GM19372 (cell line): ENCODE results near the gene TTLL11.

Experiments
- ATAC-seq: cut with Tn5 transposase; IDR thresholded peaks from one replicate; pipeline ENCODE4 v1.9.1; 2021; ENCODE audit warnings: mild to moderate bottlenecking, low read depth, moderate library complexity; ENCODE audit not compliant: unreplicated experiment

TTLL11 gene

DNA sequence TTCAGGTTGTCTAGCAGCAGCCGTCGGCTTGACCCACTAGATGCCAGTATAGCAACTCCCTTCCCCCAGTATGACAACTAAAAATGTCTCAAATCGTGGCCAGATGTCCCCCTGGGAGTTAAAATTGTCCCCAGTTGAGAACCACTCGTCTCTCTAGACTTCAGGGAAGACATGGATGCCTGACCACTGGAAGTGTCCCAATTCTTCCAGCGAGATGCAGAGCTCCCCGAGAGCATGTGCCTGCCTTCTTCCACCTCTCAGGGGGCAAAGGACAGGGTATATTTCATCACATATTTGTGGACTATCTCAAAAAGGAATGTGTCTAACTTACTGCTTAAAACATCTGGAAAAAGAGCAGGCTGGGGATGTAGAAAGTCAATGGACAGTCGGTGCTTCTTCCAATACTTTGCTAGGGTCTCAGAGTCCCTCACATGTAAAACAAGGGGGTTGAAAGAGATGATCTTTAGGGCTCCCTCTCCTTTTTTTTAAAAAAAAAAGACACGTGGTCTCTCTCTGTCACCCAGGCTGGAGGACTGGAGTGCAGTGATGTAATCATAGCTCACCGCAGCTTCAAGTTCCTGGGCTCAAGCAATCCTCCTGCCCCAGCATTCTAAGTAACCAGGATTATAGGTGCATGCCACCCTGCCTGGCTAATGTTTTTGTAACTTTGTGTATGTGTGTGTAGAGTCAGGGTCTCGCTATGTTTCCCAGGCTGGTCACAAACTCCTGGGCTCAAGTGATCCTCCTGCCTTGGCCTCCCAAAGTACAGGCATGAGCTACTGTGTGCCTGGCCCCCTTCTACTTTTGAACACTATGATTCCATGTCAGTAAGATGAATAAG lies 251.1 kb downstream of the TTLL11 start:
- ATAC-seq, result no peak

DNA sequence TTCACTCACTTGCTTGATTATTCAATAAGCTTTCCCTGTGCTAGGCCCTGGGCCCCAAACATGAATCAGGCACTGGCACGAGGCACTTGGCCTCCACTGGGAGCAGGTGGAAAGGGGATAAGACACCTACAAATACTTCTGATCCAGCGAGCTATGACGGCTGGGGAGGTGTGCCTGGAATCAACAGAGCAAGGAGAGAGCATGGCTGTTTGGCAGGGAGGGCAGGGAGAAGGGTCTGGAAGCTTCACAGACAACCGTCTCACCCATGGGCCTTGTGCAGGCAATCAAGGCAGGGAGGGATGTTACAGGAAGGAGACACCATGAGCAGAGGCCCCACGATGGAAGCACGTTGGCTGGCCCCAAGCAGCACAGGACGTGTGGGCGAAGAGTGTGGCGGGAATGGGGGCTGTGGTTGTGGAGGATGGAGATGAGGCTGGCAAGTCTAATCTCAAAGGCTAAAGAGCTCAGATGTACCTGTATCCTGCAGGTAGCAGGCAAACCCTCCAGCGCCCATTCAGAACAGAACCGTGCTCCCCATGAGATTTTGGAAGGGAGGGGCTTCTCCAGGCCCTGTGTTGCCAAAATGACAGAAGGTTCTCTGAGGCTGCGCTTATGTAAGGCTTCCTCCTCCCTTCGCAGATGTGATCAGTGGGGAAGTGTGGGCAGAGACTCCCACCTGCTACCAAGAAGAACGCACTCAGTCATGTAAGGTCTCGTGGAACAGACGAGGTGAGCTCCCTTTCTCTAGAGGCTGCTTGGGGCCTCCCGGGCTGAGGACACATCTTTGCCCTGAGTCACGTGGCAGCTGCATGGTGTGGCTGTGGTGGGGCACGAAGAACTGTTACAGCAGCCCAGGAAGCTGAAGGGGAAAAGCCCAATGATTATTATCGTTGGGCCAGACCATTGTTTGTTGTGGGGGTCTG lies 252.0 kb downstream of the TTLL11 start:
- ATAC-seq, result no peak

DNA sequence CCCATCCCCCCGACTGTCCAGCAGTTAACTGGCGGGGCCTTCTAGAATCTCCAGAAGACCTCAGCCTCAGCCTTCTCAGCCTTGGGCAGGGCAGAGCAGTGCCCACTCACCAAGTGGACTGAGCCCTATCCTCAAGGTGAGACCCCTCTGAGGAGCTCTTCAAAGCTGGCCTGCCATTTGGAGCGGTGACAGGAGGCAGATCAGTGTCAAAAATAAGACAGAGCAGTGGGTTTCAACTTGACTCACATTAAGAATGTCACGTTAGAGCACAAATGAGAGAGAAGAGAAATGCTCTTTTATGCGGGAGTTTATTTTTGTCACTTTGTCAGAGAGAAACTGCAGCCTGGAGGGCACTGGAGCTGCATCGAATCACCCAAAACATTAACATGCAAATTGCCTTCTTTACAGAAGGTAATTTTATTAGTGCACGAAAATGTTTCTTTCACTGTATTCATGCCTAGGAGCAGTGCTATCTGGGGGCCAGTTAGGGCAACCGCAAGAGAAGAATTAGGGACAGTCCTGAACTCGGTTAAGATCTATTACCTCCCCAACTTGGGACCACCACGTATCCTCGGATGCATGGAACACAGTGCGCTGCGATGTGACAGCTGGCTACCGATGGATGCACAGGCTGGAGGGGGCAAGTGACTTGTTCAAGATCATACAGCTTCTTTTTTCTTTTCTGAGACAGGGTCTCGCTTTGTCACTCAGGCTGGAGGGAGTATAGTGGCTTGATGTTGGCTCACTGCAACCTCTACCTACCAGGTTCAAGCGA lies 253.2 kb downstream of the TTLL11 start:
- ATAC-seq, result no peak

DNA sequence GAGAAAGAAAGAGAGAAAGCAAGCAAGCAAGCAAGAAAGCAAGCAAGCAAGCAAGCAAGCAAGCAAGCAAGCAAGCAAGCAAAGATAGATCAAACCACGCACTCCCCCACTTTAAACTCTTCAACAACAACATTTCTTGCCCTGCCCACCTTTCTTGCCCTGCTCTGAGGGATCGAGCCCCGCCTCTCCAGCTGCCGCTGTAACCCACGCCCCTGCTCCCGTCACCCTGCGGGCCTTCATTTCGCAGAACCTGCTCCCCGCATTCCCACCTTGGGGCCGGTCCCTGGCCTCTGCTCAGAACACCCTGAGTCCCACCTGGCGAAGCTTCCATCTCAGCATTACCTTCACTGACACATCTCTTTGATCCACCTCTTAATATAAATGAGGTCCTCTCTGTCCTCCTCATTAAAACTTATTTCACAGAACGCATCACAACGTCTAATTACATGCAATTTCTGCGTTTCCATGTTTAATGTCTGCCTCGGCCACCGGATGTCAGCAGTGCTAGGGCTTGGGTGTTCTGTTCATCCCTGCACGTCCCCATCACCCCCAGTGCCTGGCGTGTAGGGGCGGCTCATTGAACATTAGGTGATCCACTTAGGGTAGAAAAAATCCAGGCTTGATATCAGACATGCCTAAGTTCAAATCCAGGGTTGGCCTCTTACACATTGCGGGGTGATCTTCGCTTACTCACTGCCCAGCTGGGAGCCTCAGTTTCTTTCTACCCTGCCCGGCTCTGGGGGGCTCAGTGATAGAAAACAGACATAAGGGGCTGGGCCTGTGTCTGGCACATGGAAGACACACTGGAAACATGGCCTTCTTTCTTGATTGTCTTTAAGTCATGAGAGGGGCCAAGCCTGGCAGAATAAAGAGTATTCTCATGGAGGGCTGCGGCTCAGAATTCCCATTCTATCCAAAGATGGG lies 254.1 kb downstream of the TTLL11 start:
- no peak for ATAC-seq

DNA sequence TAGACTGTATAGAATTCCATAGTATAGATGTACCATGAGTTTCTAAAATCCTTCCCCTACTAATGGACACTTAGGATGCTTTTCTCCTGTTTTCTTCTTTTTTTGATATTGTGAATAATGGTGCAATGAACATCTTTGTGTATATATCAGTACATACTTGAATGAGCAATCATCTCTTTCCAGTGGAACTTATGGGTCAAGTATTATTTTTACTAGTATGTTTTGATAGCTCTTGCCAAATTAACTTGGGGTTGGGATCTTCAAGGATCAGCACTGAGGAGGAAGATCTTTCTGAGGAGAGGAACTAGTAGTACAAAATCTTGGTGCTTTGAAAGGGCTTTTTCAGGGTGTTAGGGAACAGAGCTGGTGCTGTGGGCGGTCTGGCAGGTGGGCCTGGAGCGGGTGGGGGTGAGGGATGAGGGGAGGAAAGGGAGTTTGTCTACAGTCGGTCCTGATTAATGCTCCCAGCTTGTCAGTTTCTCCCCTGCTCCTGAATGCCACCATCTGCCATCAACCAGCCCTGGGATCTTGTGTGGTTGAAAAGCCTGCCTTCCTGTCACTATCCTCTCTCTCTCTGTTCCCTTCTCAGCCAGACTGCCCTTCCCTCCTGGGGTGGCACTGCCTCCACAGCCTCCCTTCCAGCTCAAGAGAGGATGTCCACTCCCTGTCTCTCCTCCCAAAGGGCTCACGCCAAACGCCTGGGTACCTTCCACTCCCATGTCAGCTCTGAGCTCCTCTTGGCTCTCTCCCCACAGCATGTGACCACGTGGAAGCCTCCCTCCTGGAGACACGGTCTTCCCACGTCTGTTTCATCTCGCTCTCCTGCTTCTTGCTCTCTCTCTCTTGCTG lies 255.8 kb downstream of the TTLL11 start:
- ATAC-seq, result no peak

DNA sequence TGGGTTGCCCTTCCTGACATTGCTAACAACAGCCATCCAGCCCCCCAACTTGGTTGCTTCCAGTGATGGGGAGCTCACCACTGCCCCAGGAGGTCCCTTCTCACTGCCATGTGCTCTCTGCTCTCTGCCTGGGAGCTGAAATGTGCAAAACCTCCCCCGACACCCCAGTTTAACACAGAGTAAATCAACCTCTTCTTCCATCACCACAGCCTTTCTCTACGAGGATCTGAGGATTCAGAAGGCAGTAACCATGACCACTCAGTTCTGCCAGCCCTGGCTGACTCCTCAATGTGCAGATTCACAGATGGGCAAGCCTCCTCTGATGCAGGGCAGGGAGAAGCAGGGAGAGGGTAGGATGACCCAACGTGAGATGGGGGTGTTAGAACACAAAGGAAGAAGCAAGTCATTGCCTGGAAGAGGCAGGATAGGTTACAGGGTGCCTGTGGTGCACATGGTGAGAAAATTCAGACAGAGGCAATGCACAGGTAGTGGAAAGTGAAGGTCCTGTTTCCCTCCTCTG lies 256.7 kb downstream of the TTLL11 start:
- ATAC-seq, result no peak

DNA sequence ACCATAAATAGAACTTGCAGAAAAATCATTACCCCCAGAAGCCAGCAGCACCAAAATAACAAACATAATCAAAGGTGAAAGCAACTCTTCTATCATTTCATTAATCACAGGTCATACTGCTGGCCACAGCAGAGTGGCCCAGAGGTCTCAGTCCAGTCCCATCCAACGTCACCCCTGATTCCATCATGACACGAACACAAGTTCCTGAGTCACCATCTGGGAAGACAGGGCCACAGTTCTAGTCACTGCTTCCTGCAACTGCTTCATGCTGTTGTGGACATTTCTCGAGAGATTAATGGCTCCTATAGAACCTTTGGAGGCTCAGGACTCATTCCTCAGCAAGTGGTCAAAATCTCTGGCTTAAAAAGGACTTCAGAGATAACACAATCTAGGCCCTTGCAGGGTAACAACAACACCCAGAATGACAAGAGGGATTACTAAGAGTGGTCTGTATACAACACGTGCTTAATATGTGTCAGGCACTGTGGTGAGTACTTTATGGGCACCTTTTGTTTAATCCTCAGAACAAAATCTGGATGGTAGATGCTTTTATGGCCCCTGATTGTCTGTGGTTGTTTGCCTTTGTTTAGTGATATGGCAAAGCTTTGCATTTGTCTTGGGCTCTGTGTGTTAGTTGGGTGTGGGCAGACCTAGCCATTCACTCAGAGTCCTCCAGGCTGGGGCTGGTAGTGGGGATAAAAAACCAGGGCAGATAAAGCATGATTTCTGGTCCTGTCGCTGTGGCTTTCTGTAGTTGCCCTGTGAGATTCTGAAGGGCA lies 257.3 kb downstream of the TTLL11 start:
- no peak for ATAC-seq

DNA sequence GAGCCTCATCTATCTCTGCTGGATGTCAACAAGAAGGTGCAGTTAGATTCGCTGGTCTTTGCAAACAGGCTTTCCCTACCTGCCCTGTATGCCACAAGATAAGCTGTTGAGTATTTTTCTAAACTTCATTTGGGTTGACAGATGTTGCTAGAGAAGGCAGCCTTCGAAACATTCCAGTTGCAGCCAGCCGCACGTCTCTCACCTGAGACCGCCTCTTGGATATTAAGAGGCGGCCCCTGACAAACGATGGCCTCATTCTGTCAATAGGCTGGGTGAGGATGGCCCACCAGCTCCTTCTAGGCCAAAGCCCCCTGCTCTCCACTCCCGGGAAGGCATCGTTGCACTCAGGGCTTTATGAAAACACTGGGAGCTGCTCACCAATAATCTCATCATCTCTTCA lies 260.0 kb downstream of the TTLL11 start:
- no peak for ATAC-seq

DNA sequence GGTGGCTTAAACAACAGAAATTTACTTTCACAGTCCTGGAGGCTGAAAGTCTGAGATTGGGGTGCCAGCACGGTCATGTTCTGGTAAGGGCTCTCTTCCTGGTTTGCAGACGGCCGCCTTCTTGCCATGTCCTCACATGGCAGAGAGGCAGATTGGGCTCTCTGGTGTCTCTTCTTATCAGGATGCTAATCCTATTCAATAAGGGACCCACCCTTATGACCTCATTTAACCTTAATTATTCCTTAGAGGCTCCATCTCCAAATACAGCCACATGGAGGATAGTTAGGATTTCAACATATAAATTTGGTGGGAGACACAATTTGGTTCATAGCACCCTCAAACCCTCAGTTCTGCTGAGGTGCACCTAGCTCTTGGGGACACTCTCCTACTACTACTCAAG lies 261.2 kb downstream of the TTLL11 start:
- ATAC-seq, result no peak

DNA sequence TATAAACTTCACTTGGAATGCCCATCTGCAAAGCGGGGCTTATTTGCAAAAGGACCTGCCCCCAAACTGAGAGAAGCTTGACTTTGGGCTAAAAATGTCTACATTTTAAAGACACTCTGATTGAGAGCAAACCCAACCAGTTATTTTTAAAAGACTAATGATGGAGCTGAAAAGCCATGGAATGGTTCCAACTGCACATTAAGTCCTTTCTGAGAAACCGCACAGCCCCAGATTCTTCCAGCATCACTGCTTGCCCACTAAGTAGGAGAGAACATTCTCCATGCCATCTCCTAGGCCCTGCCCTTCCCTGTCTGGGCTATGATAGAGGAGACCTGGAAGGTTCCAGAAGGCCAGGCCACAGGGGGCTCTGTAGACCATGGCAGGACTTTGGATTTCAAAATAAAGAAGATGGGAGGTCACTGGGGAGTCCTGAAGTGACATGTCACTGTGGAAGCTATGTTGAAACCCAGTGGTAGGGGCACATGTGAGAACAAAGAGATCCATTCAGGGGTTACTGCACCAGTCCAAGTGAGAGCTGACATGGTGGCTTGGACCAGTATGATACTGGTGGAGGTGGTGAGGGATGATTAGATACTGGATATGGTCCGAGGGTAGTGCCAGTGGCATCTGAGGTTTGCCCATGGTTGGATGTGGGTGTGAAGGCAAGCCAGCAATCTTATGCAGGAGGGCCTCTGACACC lies 262.5 kb downstream of the TTLL11 start:
- no peak for ATAC-seq

DNA sequence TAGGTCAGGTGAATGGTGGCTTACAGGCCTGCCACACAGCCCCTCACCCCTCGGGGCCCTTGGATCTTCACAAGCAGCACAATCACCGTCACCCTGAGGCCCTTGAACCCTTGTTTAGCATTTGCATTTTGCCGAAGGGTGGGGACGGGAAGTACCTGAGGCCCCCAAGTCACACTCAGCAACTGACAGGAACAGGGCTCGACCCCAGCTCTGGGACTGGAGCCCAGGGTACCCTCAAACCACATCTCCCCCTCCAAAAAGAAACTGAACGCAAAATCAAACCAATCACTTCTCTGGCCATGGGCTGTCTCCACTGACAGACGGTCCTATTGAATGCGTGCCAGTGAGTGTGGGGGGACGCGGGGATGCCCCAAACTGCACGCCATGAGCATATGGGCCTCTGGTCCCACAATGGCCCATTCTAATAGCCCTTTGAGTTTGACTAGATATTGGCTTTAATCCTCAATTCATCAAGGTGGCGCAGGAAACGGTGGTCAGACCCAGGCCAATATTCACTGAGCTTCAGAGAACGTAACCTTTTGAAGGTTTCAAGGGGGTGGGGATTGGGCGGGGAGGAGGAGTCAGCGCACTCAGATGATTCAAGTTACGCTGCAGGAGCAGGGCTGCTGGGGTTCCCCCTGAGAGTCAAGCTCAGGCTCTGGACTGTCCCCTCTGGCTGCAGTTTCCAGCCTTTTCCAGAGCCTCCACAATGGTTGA lies 265.7 kb downstream of the TTLL11 start:
- no peak for ATAC-seq

DNA sequence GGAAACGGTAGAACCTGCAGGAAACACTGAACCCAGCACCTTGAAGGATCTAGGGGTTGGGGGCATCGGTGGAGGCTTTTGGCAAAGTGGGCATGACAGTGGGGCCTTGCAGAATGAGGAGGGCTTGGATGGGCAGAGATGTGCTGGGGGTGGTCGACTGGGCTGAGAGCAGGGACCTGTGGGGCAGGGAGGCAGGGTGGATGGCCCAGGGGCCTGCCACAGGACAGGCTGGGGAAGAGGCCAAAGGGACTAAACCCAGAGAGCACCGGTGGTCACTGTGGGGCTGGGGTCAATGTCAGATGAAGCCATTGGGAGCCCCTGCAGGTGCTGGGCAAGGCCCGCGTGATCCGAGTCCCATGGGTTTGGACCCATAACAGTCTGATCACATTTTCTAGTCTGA lies 266.4 kb downstream of the TTLL11 start:
- ATAC-seq, result no peak

DNA sequence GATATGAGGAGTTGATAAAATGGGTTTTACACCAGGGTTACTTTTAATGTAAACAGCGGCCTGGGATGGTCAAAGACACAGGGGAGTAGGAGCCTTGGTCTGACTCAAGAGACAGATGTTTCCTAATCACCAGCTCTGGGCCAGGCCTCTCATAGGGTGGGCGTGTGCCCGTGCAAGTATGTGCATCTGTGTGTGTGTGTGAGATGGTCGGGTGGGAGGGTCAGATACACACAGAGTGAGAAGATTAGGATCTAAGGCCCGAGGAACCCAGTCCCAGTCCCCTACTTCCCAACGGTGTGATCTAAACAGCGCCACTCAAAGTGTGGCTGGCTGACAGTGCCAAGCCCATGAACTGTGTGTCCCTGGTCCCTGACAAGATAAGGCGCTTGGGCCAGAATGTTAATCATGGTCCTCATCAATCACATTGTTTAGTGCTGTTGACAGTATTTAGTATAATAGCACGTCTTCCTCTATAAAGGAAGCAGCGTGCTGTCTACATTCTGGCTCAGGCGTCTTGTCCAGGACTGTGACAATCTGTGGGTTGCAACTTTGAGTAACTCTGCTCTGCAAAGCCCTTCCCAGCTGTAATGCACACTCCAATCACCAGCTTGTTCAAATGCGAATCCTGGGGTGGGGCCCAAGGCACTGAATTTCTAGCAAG lies 267.9 kb downstream of the TTLL11 start:
- no peak for ATAC-seq

DNA sequence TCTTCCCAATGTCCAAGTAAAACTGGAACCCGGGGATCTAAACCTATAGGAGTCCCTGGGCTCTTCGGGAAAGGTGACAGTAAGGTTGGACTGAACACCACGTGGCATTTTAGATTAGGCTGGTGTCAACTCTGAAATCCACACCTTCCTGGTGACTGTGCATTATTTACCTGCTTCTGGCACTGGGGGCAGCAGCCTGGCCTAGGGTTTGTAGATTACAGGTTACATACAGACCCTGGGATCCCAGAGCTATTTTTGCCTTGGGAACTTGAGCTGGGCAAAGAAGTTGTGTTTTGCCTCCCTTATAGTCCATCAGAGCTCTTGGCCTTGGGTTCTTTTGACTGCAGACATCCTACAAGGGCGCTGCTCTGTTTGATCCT lies 268.5 kb downstream of the TTLL11 start:
- ATAC-seq, result no peak

DNA sequence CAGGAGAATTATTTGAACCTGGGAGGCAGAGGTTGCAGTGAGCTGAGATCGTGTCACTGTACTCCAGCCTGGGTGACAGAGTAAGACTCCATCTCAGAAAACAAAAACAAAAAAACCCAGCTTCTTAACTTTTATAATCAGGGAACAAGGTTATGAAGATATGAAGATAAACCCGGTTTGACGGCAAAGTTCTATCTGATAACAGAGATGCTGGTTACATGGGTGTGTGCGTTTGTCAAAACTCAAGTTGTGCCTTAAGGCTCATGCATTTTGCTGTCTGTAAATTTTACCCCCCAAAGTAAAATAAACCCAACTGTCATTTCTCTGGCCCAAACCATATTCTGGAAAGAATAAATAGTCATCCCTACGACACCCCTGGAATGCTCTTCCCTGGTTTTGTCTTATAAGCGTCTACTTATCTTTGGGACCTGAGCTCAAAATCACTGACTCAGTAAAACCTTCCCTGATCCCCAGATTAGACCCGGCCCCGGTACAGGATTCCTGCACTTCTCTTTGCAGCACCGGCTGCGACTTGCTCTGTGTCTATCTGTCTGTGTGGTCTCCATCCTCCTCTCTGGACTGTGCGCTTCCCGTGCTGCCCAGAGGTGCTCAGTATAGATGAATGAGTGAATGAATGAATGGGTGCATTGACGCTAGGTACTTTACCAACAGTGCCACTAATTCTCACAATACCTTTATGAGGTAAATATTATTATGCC lies 269.5 kb downstream of the TTLL11 start:
- no peak for ATAC-seq
